CD4-positive, alpha-beta T cell treated with Interferon gamma for 1 hour (primary cell): ENCODE data around the gene VWA8.
"Not testable (repeated sequence)": the region's sequence is repeated elsewhere in the genome, so short reads cannot be mapped to it uniquely, and the experiment has no call there.

Experiments
- DNase-seq: peaks from one replicate; pipeline ENCODE4 v3.0.0-alpha.2; 2020

Gene VWA8

DNA sequence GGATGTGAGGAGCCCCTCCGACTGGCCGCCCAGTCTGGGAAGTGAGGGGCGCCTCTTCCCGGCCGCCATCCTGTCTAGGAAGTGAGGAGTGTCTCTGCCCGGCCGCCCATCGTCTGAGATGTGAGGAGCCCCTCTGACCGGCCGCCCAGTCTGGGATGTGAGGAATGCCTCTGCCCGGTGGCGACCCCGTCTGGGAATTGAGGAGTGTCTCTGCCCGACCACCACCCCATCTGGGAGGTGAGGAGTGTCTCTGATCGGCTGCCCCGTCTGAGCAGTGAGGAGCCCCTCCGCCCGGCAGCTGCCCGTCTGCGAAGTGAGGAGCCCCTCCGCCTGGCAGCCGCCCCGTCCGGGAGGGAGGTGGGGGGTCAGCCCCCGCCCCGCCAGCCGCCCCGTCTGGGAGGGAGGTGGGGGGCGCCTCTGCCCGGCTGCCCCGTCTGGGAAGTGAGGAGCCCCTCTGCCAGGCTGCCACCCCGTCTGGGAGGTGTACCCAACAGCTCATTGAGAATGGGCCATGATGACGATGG lies 389.0 kb downstream of the VWA8 start:
- not testable (repeated sequence) for DNase-seq

DNA sequence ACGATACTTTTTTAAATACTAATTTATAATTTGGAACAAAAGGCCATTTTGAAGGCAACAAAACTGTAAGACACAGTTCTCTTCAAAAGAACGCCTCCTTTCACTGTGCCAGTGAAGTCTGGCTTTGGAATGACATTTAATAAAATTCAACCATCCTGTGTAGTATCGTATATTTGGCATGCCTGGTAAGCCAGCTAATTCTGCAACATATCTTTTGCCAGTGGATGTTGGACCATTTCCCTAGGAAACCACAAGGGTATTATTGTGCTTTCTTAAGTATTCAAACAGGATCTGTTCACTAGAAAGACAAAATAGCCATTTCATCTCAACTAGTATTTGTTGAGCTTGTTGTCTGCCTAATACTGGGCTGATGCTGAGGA lies 391.9 kb downstream of the VWA8 start:
- DNase-seq, result no peak

DNA sequence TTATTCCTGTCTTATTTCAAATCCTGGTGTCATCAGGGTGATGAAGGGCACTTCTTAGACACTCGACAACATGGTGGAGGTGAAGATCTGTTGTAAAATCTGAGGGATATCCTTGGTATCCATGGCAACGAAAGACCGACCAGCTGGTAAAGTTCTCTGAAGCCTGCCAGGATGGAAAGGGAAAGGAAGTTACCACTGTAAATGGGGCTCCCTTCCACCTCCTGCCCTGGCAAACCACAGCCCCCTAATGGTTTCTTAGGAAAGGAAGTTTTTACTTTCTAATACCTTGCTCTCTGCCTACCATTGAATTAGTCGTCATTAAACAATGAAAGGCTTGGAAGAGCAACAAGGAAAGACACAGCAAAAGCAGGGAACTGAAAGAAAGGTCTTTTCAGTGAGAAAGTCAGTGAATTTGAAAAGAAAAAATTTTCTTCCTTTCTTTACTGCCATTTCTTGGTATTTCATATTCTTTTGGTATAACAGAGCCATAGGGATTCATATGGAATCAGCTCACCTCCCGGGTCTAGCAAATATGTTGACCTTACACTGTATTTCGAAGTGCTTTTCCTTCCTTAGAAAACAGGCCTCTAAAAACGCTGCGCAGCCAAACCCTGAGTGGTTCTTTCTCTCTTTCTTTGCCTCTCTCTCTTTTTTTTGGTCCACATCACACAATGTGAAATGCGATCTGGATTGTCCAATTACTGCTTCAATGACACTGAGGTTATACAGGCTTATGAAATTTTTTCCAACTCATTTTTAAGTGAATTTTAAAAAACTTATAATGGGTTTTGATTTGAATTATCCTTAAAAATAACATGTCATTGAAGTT lies 392.6 kb downstream of the VWA8 start:
- no peak for DNase-seq

DNA sequence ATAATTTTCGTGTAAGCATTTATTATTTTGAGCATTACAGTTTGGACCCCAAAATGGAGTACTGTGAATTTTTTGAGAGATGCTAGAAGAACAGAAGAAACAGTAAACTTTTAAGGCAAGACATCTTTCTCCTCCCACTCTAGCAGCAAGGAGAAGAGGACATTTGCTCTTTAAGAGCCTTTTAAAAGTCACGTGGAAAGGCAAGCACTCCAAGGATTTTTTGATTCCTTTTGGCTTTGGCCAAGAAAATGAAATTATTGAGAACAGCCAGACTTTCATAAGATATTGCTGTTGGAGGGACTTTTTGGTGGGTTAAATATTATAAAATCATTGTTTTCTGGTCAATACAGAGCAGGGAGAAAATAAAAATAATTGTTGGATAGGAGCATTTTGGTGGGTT lies 393.5 kb downstream of the VWA8 start:
- DNase-seq, result no peak

DNA sequence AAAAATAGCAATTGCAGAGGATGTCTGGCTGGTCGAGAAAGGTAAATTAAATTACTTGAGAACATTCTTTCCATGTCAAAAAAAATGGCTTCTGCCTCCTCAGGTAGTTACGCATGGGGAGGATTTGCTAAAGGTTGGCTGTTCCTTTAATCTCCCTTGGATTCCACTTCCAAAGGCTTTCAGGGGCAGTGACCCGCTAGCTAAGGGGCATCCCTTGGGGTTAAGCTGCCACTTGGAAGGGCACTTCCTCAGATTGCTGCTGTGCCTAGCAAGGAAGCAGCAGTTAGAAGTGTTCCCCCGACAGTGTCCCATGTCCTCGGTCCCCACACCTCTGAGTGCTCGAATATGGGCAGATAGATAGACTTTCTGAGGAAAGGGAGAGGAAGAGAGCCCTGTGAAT lies 395.1 kb downstream of the VWA8 start:
- no peak for DNase-seq

DNA sequence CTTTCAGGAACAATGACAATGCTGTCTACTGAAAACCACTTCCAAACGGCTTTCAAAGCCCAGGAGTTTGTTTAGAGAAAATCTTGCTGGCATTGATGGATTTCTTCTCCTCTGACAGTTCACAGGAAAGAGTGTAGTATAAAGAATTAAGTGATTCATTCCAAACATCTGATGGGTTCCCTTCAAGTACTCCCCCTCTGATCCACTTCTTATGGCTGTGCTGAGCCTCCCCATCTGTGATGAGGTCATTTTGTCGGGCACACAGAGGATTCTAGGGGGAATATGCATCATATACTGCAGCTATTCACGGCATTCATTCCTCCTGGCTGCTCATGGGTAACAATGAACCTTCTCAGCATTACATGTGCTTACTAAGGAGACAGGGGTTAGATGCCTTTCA lies 395.7 kb downstream of the VWA8 start:
- no peak for DNase-seq

DNA sequence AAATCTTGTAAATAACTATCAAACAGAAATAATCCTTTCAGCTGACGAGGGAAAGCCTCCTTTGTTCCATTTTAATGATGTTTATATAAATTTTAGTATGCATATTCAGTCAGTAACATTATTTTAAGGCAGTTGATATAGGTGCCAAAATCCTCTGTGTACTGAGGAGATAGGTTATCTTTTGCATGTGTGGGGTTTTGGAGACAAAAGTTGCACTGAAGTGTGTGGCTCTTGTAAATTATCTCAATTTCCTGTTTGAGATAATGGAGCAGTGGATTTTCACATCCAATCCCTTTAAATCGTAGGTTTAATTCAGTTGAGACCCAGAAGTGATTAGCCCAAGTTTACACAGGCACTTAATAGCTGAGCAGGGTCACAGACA lies 396.9 kb downstream of the VWA8 start:
- DNase-seq, result no peak

DNA sequence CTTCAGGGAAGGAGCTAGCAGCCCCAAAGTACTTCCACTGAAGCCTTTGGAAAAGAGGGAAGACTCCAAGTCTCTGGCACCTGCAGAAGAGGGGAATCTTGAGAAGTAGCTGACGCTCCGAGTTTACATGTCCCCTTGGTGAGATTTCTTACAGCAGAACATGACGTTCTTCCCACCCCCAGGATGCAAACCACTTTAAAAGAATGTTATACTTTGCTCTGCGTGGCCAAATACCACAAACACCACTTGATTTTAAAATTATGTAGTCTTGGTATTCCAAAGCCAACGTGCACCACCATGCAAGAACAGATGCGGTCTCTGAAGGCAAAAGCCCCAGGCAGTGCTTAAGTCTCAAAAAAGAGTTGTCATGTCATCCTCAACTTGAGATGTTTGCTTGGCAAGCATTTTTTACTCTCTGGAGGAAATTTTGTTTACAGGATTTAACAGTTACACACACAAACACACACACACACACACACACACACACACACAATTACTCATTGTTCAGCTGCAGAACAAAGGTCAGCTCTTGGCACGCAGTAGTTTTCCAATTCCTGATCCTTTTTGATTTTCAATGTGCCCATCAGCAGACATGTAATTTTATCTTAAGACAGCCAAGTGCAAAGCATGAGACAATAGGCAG lies 397.4 kb downstream of the VWA8 start:
- DNase-seq, result no peak

DNA sequence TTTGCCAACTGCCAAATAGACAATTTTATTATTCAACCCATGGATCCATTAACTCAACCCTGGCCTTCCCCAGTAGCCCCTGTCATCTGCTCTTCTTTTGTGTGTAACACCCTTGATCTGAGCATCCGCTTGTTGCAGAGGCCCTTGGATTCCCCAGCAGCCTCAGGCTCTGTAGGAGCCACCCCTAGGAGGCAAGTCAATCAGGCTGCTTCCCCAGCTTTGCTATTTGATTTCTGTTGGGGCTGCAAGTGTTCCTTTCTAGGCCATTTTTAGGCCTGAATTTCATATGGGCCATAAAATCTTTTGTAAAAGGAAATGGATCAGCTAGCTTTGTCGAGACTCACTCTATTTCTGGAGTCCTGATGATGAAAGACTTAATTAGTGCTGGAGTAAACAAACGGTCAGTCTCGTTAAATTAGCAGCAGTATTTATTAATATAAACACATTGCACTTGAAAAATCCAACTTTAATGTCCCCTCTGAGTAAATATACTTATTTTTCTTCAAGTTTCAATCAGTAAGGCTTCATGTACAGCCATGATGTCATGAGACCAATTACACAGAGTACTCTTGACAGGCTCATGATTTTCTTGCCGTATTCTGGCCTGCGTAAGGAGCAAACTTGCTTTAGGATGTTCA lies 398.2 kb downstream of the VWA8 start:
- DNase-seq, result no peak

DNA sequence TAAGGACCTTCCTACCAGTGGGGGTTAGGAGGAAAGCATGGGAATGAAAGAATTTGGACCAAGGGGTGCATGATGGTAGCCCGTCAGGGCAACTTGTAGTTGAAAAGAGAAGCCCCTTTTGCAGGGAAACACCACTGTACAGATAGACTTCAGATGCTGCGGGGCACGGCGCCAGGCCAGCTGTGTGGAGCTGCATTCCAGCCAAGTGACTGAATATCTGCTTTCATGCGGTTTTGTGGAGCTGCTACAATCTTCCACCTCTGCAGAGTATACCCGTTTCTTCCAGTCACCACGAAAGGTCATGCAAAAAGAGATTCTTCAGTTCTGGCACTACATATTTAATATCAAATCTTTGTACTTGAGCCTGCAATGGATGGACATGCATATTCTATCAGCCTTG lies 398.8 kb downstream of the VWA8 start:
- DNase-seq, result no peak

DNA sequence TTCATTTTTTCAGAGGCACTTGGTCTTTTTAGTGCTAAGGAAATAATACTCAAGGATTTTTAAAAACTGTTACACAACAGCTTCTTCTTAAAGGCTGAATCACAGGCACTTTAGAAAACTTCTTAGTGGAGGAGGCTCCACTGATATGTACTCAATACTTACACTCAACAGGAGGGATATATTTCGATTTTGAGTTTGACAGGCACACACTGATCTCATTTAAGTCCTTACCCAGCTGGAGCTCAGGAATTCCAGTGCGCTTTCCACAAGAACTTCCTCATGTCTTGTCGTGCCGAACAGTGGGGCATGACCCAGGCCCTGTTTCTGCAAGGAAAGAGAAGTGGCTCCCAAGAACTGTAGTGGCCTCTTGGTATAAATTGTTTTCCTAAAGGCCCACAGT lies 399.7 kb downstream of the VWA8 start:
- no peak for DNase-seq

DNA sequence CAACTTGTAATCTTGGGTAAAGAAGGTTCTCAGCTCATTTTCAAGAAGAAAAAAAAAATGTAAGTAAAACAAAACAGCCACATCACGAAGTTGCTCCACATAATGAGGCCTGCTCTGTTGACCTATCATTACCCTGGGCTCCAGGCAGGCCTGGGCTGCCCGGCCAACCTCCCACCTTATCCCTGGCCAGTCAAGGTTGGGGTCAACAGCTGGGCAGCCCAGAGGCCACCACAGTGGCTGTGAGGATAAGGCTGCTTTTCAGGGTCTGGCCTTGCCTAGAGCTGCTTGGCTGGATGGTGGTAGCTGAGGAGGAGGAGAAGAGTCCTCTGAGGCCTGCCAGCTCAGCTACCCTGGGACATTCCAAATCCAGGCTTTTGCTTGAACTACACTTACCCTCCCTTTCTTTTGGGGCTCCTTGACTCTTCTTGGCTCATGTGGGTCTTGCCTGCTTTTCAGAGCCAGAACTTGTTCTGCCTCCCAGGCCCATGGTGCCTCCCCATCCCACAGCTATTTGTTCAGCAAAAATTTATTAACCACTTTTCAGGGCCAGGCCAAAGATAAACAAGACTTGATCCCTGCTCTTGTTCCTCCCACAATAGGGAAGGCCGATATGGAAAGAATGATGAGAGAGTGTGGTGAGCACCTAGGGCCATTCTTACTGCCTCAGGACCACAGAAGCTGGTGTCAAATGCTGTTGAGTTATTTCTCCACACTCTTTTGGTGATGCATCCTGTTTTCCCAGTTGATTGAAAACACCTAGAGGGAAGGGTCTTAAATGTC lies 401.9 kb downstream of the VWA8 start:
- DNase-seq, result no peak

DNA sequence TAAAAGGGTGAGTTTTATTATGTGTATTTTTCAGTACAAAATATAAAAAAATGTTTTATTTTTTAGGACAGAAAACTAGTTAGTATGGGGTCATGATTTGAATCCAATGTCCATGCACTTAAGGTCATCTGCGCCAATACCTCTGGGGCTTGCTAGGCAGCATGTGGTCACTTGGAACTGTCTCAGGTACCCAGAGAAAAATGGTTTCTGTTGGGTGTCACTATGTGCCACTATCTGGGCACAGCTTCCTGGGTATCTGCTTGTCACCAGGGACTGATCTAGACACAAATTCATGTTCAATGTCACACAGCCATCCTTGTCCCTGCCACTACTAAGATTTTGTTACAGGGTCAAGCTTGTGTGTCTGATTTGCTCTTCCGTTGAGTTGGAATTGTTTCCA lies 403.2 kb downstream of the VWA8 start:
- no peak for DNase-seq

DNA sequence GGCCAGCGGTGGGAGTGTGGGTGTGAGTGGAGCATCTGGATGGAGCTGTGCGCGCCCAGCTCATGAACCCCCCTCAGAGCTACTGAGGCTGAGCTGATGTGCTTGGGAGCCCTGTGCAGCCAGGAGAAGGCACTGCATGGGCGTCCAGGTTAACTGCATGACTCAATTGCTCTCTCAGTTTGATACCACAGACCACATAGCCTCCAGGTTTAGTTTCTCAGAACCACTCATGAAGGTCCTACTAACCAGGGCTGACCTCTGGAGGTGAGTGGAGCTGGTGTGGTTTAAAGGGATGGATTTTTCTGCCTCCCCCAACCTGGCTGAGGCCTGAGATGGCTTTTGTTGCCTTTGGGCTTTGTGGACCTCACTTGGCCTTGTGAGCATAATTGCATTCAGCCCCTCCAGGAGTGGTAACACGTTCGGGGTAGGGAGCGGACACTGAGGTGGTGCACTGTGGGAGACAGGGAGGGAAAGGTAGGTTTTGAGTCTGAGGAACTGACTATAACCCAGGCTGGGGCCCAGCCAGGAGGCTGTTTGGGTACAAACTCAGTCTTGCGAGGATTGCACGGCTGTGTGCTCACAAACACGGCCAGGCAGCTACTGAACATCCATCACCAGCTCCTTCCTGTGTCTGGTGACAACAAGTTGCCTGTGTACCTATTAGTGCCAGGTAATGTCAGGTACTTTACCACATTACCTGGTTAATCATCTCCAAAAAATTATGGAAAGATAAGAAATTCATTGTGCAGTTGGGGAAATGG lies 406.1 kb downstream of the VWA8 start:
- no peak for DNase-seq

DNA sequence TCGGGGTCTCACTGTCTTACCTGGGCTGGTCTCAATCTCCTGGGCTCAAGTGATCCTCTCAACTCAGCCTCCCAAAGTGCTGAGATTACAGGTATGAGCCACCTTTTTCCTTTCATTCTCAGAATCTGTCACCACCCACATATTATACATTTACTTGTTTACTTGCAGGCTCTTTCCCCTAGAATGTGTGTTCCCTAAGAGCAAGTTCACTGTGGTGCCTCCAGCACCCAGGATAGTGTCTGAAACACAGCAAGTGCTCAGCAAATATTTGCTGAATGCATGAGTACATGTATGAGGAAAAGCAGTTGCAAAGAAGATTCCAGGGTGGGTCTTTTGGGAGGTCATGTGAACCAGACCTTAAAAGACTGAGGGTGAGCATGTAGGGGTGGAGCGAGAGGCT lies 406.7 kb downstream of the VWA8 start:
- DNase-seq, result no peak

DNA sequence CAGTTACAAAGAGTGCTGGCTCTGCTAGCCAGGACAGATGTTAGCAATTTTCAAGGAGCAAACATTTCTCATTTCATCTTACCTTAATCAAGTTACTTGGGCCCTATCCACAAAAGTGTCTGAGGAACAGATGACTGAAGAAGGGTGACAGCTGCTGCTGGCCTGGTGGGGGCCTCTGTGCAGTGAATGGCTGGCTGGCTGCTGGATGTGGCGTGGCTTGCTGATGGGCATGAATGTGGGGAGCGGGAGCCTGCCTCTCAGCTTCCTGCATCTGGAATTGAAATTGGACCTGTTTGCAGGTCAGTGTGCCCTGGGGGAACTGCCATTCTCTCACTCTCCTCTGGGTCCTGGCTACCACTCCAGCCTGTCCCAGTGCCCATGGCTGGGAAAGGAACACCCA lies 408.9 kb downstream of the VWA8 start:
- no peak for DNase-seq

DNA sequence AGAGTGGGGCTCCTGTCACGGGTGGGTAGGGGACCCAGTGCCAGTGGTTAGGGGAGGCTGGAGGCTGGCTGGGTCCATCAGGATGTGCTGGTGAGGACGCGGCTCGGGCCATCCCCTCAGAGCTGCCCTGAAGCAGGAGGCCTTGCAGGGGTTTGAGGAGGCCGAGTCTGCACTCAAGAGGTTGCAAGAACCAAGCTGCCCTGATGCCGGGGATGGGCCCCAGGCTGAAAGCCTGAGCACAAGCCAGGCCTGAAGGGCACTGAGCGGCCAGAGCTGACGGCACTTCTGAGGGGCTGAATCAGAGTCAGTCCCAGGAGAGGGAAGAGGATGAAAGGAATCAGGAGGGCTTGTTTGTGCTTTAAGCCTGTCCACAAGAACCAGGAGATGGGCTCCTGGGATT lies 410.6 kb downstream of the VWA8 start:
- DNase-seq, result no peak

DNA sequence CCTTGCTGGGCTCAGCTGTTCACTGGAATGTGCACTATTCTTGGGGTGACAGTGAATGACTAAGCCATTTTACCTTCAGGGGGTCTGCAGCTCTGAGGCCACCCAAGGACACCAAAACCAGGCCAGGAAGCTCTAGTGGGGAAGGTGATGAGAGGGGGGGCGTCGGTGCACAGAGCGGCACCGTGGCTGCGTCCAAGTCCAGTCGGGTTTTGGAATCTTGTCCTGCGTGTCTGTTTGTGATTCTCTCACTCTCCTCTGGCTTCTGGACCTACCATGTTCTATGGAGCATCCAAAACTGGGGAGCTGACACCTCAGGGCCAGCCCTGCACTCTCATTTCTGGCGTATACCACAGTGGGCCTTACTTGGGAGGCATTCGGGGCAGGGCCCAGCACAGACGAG lies 411.4 kb downstream of the VWA8 start:
- no peak for DNase-seq

DNA sequence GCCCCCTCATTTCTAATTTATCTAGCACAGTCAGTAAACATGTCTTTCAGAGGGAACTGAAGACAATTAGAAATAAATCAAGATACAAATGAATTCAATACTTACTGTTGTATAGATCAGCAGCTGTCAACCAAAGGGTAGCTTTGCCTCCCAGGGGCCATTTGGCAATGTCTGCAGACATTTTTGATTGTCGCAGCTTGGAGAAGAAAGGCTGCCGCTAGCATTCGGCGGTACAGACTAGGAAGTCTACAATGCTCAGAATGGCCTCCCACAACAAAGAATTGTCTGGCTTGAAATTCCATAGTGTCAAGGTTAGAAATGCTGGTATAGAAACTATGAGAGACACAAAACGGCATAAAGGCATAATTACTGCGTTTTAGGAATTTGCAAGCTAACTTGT lies 412.0 kb downstream of the VWA8 start:
- DNase-seq, result no peak

DNA sequence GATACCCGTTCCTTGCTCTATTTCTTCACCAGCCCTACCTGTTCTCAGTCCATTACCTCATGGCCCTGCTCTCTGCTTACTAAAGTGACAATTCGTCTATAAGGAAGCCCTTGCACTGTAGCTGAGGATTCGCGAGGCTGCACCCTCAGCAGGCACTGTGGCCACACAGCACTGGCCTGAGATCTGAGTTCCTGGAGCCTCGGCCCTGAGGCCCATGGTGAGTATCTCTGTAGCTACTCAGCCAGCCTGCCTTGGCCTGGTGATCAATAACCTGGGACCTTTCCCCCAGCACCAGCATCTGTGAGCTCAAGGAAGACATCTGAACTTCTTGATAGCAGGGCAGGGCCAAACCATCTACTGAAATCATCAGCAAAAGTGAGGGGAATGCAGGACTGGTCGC lies 412.9 kb downstream of the VWA8 start:
- no peak for DNase-seq

DNA sequence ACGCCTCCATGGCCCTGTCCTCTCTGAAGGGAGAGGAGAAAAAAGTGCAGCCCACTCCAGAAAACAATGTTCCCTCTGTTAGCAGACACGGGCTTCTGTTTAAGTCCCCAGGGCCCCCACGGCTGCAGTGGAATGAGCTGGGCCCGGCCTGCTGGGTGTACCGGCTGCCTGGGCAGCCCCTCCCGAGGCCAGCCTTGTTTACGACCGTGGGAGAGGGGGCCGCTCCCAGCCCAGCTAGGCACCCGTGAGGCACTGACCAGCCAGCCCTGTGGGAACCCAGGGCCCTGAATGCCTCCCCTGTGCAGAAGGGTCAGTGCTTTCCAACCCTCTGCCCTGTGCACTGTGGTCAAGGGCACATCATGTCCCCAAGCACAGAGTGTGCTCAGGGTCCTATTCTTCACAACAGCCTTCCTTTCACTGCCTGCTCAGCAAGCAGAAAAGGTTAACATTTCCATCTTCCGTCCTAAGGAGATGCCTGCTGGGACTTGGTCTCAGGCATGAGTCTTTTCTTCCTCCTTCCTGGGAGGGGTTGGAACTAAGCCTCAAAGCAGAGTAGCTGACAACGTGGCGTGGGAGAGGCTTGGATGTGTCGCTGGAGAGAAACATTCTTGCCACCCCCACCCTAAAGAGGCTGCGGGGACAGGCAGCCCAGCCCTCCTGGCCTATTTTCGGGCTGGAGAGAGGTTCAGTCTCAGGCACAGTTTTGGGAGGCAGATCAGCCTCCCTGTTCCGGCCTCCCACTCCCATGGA lies 413.5 kb downstream of the VWA8 start:
- no peak for DNase-seq
